GM10248 (cell line): ENCODE results near the gene USP46.
A peak's percentile ranks its signal among the peaks of the same experiment; 100 is the strongest.

Experiments used
- CTCF ChIA-PET: fragments of 300-600 bp; sonication (Branson Sonifier 250); formaldehyde crosslinking; extraction: SDS; loops from one replicate; lab custom pipeline; 2021; ENCODE audit warnings: antibody characterized with exemption; lab: Yijun Ruan, JAX
- POLR2A ChIA-PET: fragments of 350-650 bp; sonication (Branson Sonifier 250); formaldehyde crosslinking; extraction: SDS; loops from one replicate; lab custom pipeline; 2020; ENCODE audit warnings: antibody characterized with exemption; lab: Yijun Ruan, JAX
- DNase-seq: peaks from one replicate; pipeline ENCODE4 v3.0.0; 2012; ENCODE audit errors: extremely low spot score
- CTCF ChIP-seq: IDR thresholded peaks from 2 replicates; pipeline ENCODE4 v1.5.1; 2012; ENCODE audit warnings: mild to moderate bottlenecking, low read depth; ENCODE audit errors: extremely low read depth, missing control alignments, control extremely low read depth

USP46 gene

GRCh38 chr4:52595001-52595400 lies 64.1 kb downstream of the USP46 start:
- no peak for TF ChIP-seq CTCF
- CTCF ChIA-PET: no interaction called here
- POLR2A ChIA-PET: no interaction called here
- no peak for DNase-seq

DNA sequence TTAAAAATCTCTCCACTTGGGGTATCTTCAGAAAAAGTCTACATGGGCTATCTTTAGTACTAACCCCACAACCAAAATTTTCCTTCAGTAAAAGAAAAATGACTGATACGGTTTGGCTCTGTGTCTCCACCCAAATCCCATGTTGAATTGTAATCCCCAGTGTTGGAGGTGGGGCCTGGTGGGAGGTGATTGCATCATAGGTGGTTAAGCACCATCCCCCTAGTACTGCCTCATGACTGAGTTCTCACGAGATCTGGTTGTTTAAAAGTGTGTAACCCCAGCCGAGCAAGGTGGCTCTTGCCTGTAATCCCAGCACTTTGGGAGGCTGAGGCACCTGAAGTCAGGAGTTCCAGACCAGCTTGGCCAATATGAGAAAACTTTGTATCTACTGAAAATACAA lies 66.8 kb downstream of the USP46 start:
- ChIA-PET POLR2A (no interaction called here), CTCF (interaction anchor here (1.3 to 1.7 kb wide), 3 partner anchors 11 to 77 kb away, joined by 4 to 6 read pairs (median 4); no protein-coding TSS in a partner anchor)
- DNase-seq: no peak
- no peak for TF ChIP-seq CTCF

GRCh38 chr4:52588771-52589591 lies 70.1 kb downstream of the USP46 start:
- no peak for DNase-seq
- TF ChIP-seq CTCF: no peak
- ChIA-PET CTCF (interaction anchor here (0.6 to 3.8 kb wide), 8 partner anchors 9 to 1645 kb away, joined by 3 to 16 read pairs (median 3); no protein-coding TSS in a partner anchor), POLR2A (no interaction called here)

DNA sequence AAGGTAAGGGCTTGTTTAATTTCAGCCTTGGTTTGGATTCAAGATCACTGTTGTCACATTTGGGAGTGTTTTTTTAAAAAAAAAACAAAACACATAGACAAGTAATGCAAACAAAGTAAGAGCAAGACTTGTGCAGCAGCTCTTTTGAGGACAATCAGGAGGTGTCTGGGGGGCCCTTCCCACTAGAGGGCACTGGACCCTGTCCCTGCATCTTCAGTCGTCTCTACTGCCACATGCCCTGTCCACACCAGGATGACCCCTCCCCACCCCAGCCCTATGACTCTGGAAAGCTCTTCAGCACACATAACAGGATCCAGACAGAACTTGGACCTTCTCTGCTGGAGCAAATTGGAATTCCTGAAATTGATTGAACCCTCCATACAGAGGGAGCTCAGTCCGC lies 71.0 kb downstream of the USP46 start:
- DNase-seq: peak; percentile 43
- CTCF ChIA-PET: interaction anchor here (0.6 to 3.8 kb wide), 19 partner anchors 8 to 1646 kb away, joined by 3 to 16 read pairs (median 3); no protein-coding TSS in a partner anchor
- POLR2A ChIA-PET: interaction anchor here (0.6 to 0.7 kb wide), 2 partner anchors 124 to 931 kb away, joined by 5 read pairs; no protein-coding TSS in a partner anchor
- TF ChIP-seq CTCF: peak; percentile 46

GRCh38 chr4:52586069-52586468 lies 73.0 kb downstream of the USP46 start:
- no peak for TF ChIP-seq CTCF
- CTCF ChIA-PET: interaction anchor here (1.1 to 2.4 kb wide), 3 partner anchors 40 to 396 kb away, joined by 3 to 7 read pairs (median 4); no protein-coding TSS in a partner anchor
- DNase-seq: no peak

GRCh38 chr4:52585379-52585778 lies 73.7 kb downstream of the USP46 start:
- CTCF ChIA-PET: interaction anchor here (1.1 kb wide), 1 partner anchor 397 kb away, joined by 3 read pairs; no protein-coding TSS in a partner anchor
- TF ChIP-seq CTCF: no peak

More at GRCh38 chr4:52586069-52586468, 73.0 kb downstream of the USP46 start:
- POLR2A ChIA-PET: interaction anchor here (1.1 kb wide), 1 partner anchor 126 kb away, joined by 3 read pairs; no protein-coding TSS in a partner anchor

More at GRCh38 chr4:52585379-52585778, 73.7 kb downstream of the USP46 start:
- POLR2A ChIA-PET: interaction anchor here (1.1 kb wide), 1 partner anchor 127 kb away, joined by 3 read pairs; no protein-coding TSS in a partner anchor
- no peak for DNase-seq
